Sigmoid colon (tissue), 7 donors: ENCODE data around the gene ETFBKMT. TPM values are rescaled to one million over a fixed set of nuclear protein-coding genes. Genes with fewer than 3 reads are reported as not detected.
A peak's percentile ranks its signal among the peaks of the same experiment; 100 is the strongest.

Source experiments
- DNase-seq: peaks from one replicate; pipeline ENCODE4 v3.0.0-alpha.2; 2019
- H3K27ac ChIP-seq, 4 donors: fragments of 200-600 bp; sonication (generic); one replicate each; pipeline ENCODE4 v1.5.1; 2016 to 2019; ENCODE audit warnings: mild to moderate bottlenecking in 1 of 4
- H3K27me3 ChIP-seq, 3 donors: fragments of 200-600 bp; sonication (generic); one replicate each; pipeline ENCODE4 v1.5.1; 2019; ENCODE audit warnings: mild to moderate bottlenecking in 1 of 3
- H3K36me3 ChIP-seq, 4 donors: fragments of 200-600 bp; sonication (generic); one replicate each; pipeline ENCODE4 v1.5.1; 2016 to 2019
- H3K4me1 ChIP-seq, 4 donors: fragments of 200-600 bp; sonication (generic); one replicate each; pipeline ENCODE4 v1.5.1; 2017 to 2019
- H3K4me3 ChIP-seq, 4 donors: fragments of 200-600 bp; sonication (generic); one replicate each; pipeline ENCODE4 v1.5.1; 2017 to 2019; ENCODE audit warnings: mild to moderate bottlenecking in 2 of 4, moderate library complexity in 1 of 4
- H3K9me3 ChIP-seq, 4 donors: fragments of 200-600 bp in 3 of 4; sonication (generic) in 3 of 4; one replicate each; pipeline versions ENCODE4 v1.5.1 to v1.6.1; 2013 to 2019
- CTCF ChIP-seq, 4 experiments: fragments of 450-650 bp in 3 of 4; fragments of 200-600 bp in 1 of 4; IDR thresholded peaks; one replicate each; pipeline ENCODE4 v1.5.1; 2016 to 2019; ENCODE audit warnings: antibody characterized with exemption in 4 of 4, mild to moderate bottlenecking in 3 of 4, moderate library complexity in 2 of 4
- EP300 ChIP-seq, 4 donors: sonication (generic); formaldehyde crosslinking; IDR thresholded peaks; one replicate each; pipeline ENCODE4 v1.6.1; 2017; ENCODE audit warnings: antibody characterized with exemption in 4 of 4
- POLR2A ChIP-seq, 2 donors: fragments of 450-650 bp; IDR thresholded peaks; one replicate each; pipeline ENCODE4 v1.6.1; 2016; ENCODE audit warnings: antibody characterized with exemption in 2 of 2, mild to moderate bottlenecking in 2 of 2, moderate library complexity in 2 of 2
- POLR2AphosphoS5 ChIP-seq, 4 donors: sonication (generic); formaldehyde crosslinking; IDR thresholded peaks; one replicate each; pipeline ENCODE4 v1.6.1; 2017; ENCODE audit warnings: antibody characterized with exemption in 4 of 4
- WGBS, 2 donors: extraction: QIAGEN DNeasy Blood & Tissue Kit; methylation state at CpG; one replicate each; pipeline ENCODE4 v1.1.7; 2013; 5-methylcytosine and 5-hydroxymethylcytosine counted together
- intact Hi-C: fragments of 100-400 bp; cut with DNase I; formaldehyde crosslinking; loops from one replicate; pipeline ENCODE4 v1.15.1; 2023
- polyA plus RNA-seq, 3 donors: library from polyadenylated mRNA; stranded (reverse); fragments of 200-250 nt; gene quantifications; one replicate each; pipeline ENCODE4 v1.2.3, GENCODE V29; 2013
- total RNA-seq, 4 donors: library from RNA; depleted of rRNA; stranded (reverse); fragments of >200 nt; gene quantifications; one replicate each; pipeline ENCODE4 v1.1.0, GENCODE V29; 2016
- donor health status: healthy with polysubstance abuse.
- donor health status: Bipolar disorder and iron deficiency.
- donor health status: healthy.

Gene ETFBKMT
- total and polyA plus RNA-seq, 7 donors: 1.2 to 4.4 (median 2.5) TPM

DNA sequence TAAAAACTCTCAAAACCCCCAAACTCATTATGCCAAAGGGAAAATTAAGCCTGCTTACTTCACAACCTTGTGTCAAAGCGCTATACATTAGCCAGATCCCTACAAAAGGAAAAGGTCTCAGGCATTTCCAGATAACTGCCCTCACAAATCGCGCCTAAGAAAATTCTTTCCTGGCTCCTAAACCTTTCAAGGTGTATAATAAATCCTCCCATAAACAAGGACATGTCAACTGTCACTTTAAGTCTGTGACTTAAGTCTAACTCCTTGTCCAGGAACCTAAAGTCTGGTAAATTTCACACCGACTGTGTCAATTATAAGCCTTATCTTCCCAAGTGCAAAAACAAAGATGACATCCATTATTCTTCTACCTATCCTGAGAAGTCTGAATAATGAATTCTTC is 4.3 kb upstream of the ETFBKMT start:
- H3K27ac ChIP-seq: no peak overlapping the region
- H3K36me3 ChIP-seq: no peaks in the 10 kb centered on the region
- 72 to 84% methylated on average over 4 of the region's 4 CpGs for WGBS, 2 donors
- no peaks in the 10 kb centered on the region for H3K9me3 ChIP-seq
- H3K4me1 ChIP-seq: peaks cover 0 to 16% (median 11%) of the 10 kb centered on the region in 4 donors
- TF ChIP-seq EP300 (IDR thresholded peaks at IDR 0.05): no peak
- TF ChIP-seq CTCF (IDR thresholded peaks at IDR 0.05): no peak
- no peak for TF ChIP-seq POLR2AphosphoS5 (IDR thresholded peaks at IDR 0.05)
- TF ChIP-seq POLR2A (IDR thresholded peaks at IDR 0.05): no peak
- no peak overlapping the region for H3K4me3 ChIP-seq
- H3K27me3 ChIP-seq: no peaks in the 10 kb centered on the region
- intact Hi-C loops: loop anchor here (5.0 kb wide), 2 partner anchors 328 to 1022 kb away; partner anchors contain the start of genes DNM1L and SINHCAF
- DNase-seq: no peak

DNA sequence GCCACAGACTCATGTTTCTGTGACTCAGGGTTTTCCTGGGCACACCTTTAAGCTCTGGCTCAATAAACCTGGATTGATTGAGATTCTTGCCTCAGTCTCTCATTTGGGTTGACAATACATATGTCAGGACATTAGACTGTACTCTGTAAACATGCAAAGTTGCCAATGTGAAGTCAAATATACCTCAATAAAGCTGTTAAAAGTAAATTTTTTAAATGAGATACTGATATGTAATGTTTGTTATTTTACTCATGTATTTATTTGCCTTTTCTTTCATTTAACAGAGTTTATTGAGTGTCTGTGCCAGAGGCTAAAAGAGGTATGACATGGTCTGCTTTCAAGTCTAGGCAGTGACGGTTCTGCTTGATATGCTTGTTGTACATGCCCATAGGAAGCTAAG is 3.7 kb upstream of the ETFBKMT start:
- no peaks in the 10 kb centered on the region for H3K27me3 ChIP-seq
- TF ChIP-seq EP300 (IDR thresholded peaks at IDR 0.05): no peak
- no peak for TF ChIP-seq POLR2AphosphoS5 (IDR thresholded peaks at IDR 0.05)
- no peak for TF ChIP-seq CTCF (IDR thresholded peaks at IDR 0.05)
- no peak for TF ChIP-seq POLR2A (IDR thresholded peaks at IDR 0.05)
- no peaks in the 10 kb centered on the region for H3K36me3 ChIP-seq
- no peak overlapping the region for H3K27ac ChIP-seq
- intact Hi-C loops: loop anchor here (5.0 kb wide), 2 partner anchors 328 to 1022 kb away; partner anchors contain the start of genes DNM1L and SINHCAF
- DNase-seq: no peak
- peaks cover 0 to 18% (median 12%) of the 10 kb centered on the region in 4 donors for H3K4me1 ChIP-seq
- 90 to 91% methylated on average over 1 of the region's 1 CpG for WGBS, 2 donors
- H3K9me3 ChIP-seq: no peaks in the 10 kb centered on the region
- H3K4me3 ChIP-seq: no peak overlapping the region

DNA sequence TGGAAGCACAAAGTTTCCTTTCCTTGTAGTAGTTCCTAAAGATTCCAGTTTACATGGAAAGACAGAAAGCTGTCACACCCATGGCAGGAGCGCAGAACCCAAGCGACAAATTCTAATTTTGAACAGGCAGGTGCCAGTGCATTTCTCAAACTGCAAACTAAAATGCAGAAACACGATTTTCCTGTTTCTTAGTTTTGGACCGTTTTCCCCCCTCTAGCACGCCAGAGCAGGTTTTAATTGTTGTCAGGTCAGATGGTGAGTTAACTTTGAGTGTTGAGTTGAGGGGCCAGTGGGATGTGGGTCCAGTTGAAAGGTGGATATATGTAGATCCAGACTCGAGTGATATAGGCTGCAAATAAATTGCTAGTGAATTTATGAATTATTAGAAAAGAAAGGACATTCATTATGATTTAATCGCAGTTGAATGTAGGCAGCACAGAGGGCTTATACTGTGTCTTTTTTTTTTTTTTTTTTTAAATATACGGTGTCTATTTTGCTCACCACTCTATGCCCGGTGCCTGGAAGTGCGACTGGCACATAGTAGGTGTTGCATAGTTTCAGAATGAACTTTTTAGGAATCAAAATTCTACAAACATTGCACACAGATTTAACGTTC is 909 bp upstream of the ETFBKMT start:
- no peaks in the 10 kb centered on the region for H3K9me3 ChIP-seq
- DNase-seq: no peak
- peak overlapping the region; percentile 91 to 96 (median 94) for H3K27ac ChIP-seq
- H3K4me3 ChIP-seq: peak overlapping the region; percentile 61 to 75 (median 70)
- intact Hi-C loops: loop anchor here (2.0 to 5.0 kb wide), 4 partner anchors 70 to 1019 kb away; partner anchors contain the start of genes AMN1, DNM1L and SINHCAF
- H3K36me3 ChIP-seq: peaks cover 0 to 7% (median 0%) of the 10 kb centered on the region in 4 donors
- TF ChIP-seq POLR2AphosphoS5 (IDR thresholded peaks at IDR 0.05) (no peak), POLR2A (IDR thresholded peaks at IDR 0.05) (no peak), CTCF (IDR thresholded peaks at IDR 0.05) (no peak), EP300 (IDR thresholded peaks at IDR 0.05) (no peak)
- peaks cover 0 to 7% (median 5%) of the 10 kb centered on the region in 4 donors for H3K4me1 ChIP-seq
- WGBS, 2 donors: 13 to 20% methylated on average over 11 of the region's 11 CpGs
- no peaks in the 10 kb centered on the region for H3K27me3 ChIP-seq

GRCh38 chr12:31662176-31662849 is 2.8 kb downstream of the ETFBKMT start:
- WGBS, 2 donors: 93 to 96% methylated on average over 6 of the region's 6 CpGs

More at GRCh38 chr12:31662176-31662849, 2.8 kb downstream of the ETFBKMT start:
- peaks cover 0 to 6% (median 4%) of the 10 kb centered on the region in 4 donors for H3K4me1 ChIP-seq
- intact Hi-C loops: no loop called here
- no peak overlapping the region for H3K4me3 ChIP-seq
- H3K9me3 ChIP-seq: no peaks in the 10 kb centered on the region
- TF ChIP-seq CTCF (IDR thresholded peaks at IDR 0.05) (no peak), EP300 (IDR thresholded peaks at IDR 0.05) (no peak), POLR2A (IDR thresholded peaks at IDR 0.05) (no peak), POLR2AphosphoS5 (IDR thresholded peaks at IDR 0.05) (no peak)
- no peaks in the 10 kb centered on the region for H3K27me3 ChIP-seq
- peaks cover 0 to 7% (median under 1%) of the 10 kb centered on the region in 4 donors for H3K36me3 ChIP-seq
- H3K27ac ChIP-seq: no peak overlapping the region
- DNase-seq: no peak
